ENCODE measurements around the gene ACTL7B. TPM values are rescaled to one million over a fixed set of nuclear protein-coding genes. Genes with fewer than 3 reads are reported as not detected.

The ACTL7B gene
- total and polyA plus RNA-seq, 10 of the 15 experiments (the other 5 are each of a cell fraction or from before 2014, with no cell fraction given) = not detected

GRCh38 chr9:108867829-108868228 lies 12.0 kb upstream of the ACTL7B start:
- Histone ChIP-seq H3K27me3 (replicated peaks in 1 of 2; ENCODE audit: control insufficient read depth in 2 of 2, insufficient read depth in 2 of 2, low read length in 1 of 2) (no peaks in the 10 kb centered on the region), H3K9ac (ENCODE audit: control insufficient read depth, insufficient read depth, low read length) (no peak overlapping the region), H3K4me2 (ENCODE audit: control insufficient read depth, insufficient read depth) (no peak overlapping the region), H3K27ac (ENCODE audit: control insufficient read depth, insufficient read depth) (no peak overlapping the region), H3K4me1 (ENCODE audit: control insufficient read depth, insufficient read depth, low read length) (no peaks in the 10 kb centered on the region), H4K20me1 (ENCODE audit: control insufficient read depth, insufficient read depth) (no peaks in the 10 kb centered on the region), H3K79me2 (ENCODE audit: control insufficient read depth, insufficient read depth, low read length) (no peaks in the 10 kb centered on the region), H3K4me3 (no peak overlapping the region), H3K36me3 (ENCODE audit: control insufficient read depth in 2 of 2, insufficient read depth in 2 of 2, low read length in 1 of 2) (peaks cover 0 to 2% of the 10 kb centered on the region in 2 experiments; a peak in 2 of 4 replicates), H2AFZ (ENCODE audit: control insufficient read depth, low read depth, low read length) (no peak overlapping the region), H3K9me3 (replicated peaks; ENCODE audit: control insufficient read depth, insufficient read depth, low read length) (no peaks in the 10 kb centered on the region)
- in situ Hi-C loops (cut with MboI) (no loop called here), intact Hi-C loops (cut with micrococcal nuclease; ENCODE audit: unreplicated experiment) (no loop called here)
- CTCF ChIA-PET = no interaction called here
- ATAC-seq (no peak), DNase-seq (ENCODE audit: low read depth, low spot score) (no peak), FAIRE-seq (no peak)
- RAD21 ChIA-PET (ENCODE audit: unreplicated experiment) = no interaction called here
- POLR2A ChIA-PET = no interaction called here
- TF ChIP-seq NFIC (IDR thresholded peaks at IDR 0.05; ENCODE audit: low read depth, low read length) (no peak), GABPA (IDR thresholded peaks at IDR 0.05; ENCODE audit: low read depth) (no peak), DPF2 (IDR thresholded peaks at IDR 0.05) (no peak), EED (IDR thresholded peaks at IDR 0.05; ENCODE audit: low read depth) (no peak), ESRRA (IDR thresholded peaks at IDR 0.05; ENCODE audit: low read length) (no peak), CBX5 (IDR thresholded peaks at IDR 0.05; ENCODE audit: low read depth) (no peak), JUND (IDR thresholded peaks at IDR 0.05; ENCODE audit: low read depth, low read length) (no peak), MTA2 (IDR thresholded peaks at IDR 0.05; ENCODE audit: low read depth) (no peak), CREM (IDR thresholded peaks at IDR 0.05; ENCODE audit: low read depth) (no peak), SMAD1 (IDR thresholded peaks at IDR 0.05; ENCODE audit: low read depth, partially characterized antibody) (no peak), ZBTB11 (CRISPR knock-in tag; IDR thresholded peaks at IDR 0.05) (no peak), BRCA1 (IDR thresholded peaks at IDR 0.05; ENCODE audit: low read depth, low read length) (no peak), PRDM15 (CRISPR knock-in tag; IDR thresholded peaks at IDR 0.05) (no peak), BACH1 (IDR thresholded peaks at IDR 0.05; ENCODE audit: borderline replicate concordance) (no peak), IKZF1 (conservative IDR thresholded peaks at IDR 0.05) (no peak)
- WGBS (ENCODE audit: insufficient coverage, insufficient replicate concordance, low lambda C conversion rate, missing lambda C conversion rate) = 84% methylated on average over 4 of the region's 4 CpGs
- SMC1A ChIA-PET (ENCODE audit: uncharacterized antibody, unreplicated experiment) = no interaction called here
- no TSS peak for BruUV-seq (replicated peaks)
